GM21786 (cell line): Measurements from ENCODE around the gene AZIN2.
"Not testable (repeated sequence)": the region's sequence is repeated elsewhere in the genome, so short reads cannot be mapped to it uniquely, and the experiment has no call there.

Experiments
- ATAC-seq: cut with Tn5 transposase; IDR thresholded peaks from one replicate; pipeline ENCODE4 v1.9.1; 2021; ENCODE audit not compliant: unreplicated experiment

AZIN2 gene

DNA sequence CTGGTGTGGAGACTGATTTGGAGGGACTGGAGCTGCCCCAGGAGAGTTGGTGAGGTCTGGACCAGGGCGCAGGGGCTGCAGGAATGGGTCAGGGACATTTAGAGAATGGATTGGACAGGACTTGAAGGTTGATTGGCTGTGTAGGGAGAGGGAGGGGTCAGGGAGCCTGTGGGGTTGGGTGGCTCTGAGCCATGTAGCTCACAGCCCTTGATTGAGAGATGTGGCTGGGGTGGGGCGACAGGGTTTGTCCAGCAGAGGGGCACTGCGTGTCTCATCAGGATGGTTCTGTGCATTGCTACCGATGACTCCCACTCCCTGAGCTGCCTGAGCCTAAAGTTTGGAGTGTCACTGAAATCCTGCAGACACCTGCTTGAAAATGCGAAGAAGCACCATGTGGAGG is 12.1 kb downstream of the AZIN2 start:
- no peak for ATAC-seq

DNA sequence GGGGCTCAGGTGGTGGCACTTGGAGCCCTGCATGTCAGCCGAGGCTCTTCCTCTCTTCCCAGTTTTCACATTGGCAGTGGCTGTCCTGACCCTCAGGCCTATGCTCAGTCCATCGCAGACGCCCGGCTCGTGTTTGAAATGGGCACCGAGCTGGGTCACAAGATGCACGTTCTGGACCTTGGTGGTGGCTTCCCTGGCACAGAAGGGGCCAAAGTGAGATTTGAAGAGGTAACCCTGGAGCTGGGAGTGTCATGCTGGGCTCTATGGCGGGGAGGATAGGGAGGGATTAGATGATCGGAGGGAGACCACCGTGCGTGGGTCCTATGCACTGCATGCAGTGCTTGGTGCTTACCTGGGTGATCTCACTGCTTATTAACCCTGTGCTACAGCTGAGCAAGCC is 13.5 kb downstream of the AZIN2 start:
- ATAC-seq, result no peak

DNA sequence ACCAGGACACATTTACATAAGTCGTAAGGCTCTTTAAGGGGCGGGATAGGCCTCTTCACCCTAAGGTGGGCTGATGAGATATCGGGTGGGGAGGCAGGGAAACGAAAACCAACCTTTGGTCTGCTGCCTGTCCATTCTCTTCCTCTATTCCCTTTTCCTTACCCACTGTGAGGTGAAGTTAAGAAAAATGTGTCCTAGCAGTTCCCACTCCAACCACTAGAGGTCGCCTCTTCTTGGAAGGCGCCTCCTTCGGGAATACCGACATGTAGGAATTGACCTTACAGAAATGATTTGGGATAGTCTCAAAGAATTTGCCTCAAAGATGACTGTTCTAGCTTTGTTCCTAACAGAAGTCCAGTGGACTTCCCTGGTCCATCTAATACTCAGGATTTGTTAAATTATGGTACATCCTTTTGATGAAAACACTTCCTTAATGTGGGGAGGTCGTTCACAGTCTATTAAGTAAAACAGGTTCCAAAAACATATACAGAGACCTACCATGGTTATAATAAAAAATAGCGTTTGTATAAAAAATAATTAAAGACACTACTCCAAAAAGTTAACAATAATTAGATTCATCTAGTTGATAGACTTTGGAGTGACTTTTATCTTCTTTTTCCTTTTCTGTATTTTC is 14.1 kb downstream of the AZIN2 start:
- ATAC-seq, result no peak

- no peak for ATAC-seq
Observed at GRCh38 chr1:33096363-33097005, 15.5 kb downstream of the AZIN2 start.

DNA sequence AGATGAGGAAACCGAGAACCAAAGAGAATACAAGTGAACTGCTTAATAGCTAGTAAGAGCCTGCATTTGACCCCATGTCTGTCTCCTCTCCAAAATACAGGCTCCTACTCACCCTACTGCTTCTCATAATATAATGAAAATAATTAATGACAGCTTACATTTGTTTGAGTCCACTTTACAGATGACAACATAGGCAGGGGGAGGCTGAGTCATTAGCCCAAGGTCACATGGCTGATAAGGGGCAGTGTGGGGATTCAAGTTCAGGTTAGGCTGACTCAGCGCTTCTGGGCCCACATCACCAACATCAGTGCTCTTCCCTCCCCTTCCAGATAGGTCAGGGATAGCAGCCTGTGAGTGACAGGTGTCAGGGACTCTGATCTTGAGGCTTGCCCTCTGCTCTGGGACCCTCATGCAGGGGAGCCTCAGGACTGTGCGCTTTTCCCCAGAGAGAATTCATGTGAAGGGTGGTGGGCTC is 16.2 kb downstream of the AZIN2 start:
- ATAC-seq, result no peak

- no peak for ATAC-seq
Observed at GRCh38 chr1:33097762-33098161, 16.8 kb downstream of the AZIN2 start.

- ATAC-seq, result no peak
Observed at GRCh38 chr1:33098371-33098770, 17.4 kb downstream of the AZIN2 start.

DNA sequence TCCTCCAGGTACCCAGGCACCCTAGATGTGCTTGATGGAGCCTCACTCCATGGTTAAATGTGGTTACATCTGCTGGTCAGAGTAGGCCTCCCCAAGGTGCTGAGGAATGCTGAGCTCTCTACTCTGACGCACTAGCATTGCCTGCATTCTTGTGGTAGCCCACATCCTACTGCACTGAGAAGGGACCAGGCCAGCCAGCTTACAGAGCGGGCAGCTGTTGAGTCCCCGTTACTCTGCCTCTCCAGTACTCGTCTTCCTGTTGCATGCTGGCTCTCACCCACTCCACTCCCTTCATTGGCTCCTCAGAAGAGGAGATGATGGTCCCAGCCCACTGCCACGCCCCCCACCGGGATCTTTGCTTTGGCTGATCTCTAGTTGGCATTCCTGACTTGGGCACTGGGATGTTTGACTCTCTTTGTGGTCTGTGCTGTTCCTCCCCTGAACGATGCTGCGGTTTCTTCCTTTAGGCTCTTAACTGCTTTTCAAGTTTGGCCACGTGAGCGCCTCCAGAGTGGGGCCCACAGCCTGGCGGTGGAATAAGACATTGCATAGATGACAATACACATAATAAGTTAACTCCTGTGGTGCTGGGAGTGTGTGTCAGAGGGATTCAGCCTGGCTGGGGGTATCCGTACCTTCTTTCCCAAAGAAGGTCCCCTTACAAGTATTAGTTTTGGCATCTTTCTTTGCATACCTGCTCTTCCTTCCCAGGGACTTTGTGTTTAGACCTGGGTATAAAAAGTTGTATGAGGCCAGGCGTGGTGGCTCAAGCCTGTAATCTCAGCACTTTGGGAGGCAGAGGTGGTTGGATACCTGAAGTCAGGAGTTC is 18.6 kb downstream of the AZIN2 start:
- ATAC-seq, result peak; percentile 77

DNA sequence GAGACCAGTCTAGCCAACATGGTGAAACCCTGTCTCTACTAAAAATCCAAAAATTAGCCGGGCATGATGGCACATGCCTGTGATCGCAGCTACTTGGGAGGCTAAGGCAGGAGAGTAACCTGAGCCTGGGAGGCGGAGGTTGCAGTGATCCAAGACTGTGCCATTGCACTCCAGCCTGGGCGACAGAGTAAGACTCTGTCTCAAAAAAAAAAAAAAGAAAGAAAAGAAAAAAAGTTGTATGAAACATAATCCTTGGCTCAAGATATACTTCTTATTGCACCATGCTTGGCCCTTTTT is 19.1 kb downstream of the AZIN2 start:
- ATAC-seq, result not testable (repeated sequence)

- no peak for ATAC-seq
Observed at GRCh38 chr1:33110477-33110876, 29.5 kb downstream of the AZIN2 start.

DNA sequence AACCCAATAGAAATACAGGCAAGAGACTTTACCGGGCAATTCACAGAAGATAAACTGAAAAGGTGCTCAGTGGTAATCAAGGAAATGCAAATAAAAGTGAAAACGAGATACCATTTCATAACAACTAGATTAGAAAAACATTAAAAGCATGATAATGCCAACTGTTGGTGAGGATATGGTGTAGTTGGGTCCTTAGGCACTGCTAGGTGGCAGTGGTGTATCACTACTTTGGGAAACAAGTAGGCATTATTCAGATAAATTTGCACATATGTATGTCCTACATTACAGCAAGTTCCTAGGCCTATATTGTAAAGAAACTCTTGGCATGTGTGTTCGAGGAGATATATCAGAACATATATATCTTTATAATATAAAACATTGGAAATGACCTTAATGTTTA is 31.0 kb downstream of the AZIN2 start:
- ATAC-seq, result no peak

GRCh38 chr1:33117440-33118085 is 36.6 kb downstream of the AZIN2 start:
- no peak for ATAC-seq

- no peak for ATAC-seq
Observed at GRCh38 chr1:33118274-33118673, 37.3 kb downstream of the AZIN2 start.

- ATAC-seq, result no peak
Observed at GRCh38 chr1:33119050-33119449, 38.1 kb downstream of the AZIN2 start.

DNA sequence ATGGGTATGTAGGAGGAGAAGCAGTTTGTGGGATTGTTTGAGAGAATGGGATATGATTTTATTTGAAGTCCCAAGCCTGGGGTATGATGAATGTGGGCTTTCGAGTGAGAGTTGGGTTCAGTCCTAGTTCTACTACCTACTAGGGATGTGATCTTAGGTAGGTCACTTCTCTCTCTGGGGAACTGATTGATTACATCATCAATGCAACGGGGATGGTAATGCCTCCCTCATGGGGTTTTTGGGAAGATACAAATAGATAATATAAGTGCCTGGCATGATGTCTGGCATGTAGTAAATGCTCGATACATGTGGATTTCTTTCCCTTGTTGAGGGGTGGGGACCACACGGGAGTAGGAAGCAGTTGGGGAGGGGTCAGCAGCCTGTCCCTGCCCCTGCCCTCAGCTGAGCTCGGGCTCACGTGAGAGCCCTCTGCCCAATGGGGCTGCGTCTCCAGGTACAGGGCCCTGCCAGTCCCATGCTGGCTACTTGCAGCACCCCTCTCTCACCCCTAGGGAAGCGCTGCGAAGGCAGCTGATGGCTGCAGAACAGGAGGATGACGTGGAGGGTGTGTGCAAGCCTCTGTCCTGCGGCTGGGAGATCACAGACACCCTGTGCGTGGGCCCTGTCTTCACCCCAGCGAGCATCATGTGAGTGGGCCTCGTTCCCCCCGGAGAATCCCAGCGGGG is 38.7 kb downstream of the AZIN2 start:
- ATAC-seq, result no peak

- ATAC-seq, result no peak
Observed at GRCh38 chr1:33120436-33121231, 39.7 kb downstream of the AZIN2 start.

DNA sequence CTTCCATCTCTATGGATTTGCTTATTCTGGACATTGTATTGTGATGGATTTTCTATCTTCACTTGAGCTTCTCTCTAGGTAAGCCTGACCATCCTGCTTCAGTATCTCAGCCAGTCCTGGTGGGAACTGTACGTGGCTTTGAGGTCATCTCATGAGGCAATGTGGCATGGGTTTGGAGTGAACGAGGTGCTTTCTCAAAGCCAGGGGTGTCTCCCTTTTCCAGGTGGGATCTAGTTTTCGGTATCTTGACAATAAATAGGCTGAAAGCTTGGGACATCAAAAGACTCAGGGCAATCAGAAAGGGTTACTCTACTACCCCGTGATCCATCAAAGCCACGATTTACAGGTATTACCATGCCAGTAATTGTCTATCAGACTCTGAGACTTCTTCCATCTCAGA is 40.8 kb downstream of the AZIN2 start:
- no peak for ATAC-seq

DNA sequence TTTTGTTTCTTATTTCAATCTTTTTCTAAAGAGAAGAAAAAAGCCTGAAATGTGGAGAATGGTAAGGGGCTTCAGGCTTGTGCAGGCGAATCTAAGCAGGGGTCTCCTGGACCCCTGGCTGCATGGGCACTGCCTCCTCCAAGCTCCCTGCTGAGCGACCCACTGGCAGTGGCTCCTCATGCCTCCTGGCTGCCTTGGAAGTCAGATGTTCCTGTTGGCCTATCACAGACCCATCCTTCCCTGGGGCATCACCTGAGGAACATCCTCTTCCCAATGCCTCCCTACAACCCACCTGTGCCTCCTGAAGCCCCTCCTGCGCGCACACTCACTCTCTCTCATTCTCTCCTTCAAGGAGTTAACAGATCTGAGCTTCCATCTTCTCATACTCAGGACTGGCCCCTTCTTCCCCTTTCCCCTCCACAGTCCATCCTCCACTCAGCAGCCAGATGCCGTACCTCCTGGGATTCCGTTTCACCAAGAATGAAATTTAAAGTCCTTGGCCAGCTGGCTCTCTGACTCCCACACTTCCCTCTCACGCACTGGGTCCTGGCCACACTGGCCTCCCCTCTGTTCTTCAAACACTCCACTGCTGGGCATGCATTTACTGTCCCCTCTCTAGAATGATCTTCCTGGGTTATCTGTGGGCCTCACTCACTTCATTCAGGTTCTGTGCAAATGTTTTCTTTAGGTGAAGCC is 41.7 kb downstream of the AZIN2 start:
- no peak for ATAC-seq

- ATAC-seq, result no peak
Observed at GRCh38 chr1:33123266-33123665, 42.3 kb downstream of the AZIN2 start.

- ATAC-seq, result not testable (repeated sequence)
Observed at GRCh38 chr1:33124647-33125046, 43.7 kb downstream of the AZIN2 start.
